Dedifferentiated amniotic fluid mesenchymal stem cell (primary cell): Measurements from ENCODE around the gene TBC1D5.

Experiments
- DNase-seq: peaks from one replicate; pipeline ENCODE4 v3.0.0-alpha.2; 2016; ENCODE audit errors: extremely low spot score

The TBC1D5 gene

GRCh38 chr3:17592956-17593355 is 149.5 kb downstream of the TBC1D5 start:
- DNase-seq: no peak

- no peak for DNase-seq
These were observed 152.0 kb downstream of the TBC1D5 start for GRCh38 chr3:17590465-17590864.

GRCh38 chr3:17589888-17590287 is 152.5 kb downstream of the TBC1D5 start:
- no peak for DNase-seq

- DNase-seq: no peak
These were observed 154.0 kb downstream of the TBC1D5 start for GRCh38 chr3:17588422-17588821.

GRCh38 chr3:17585394-17586325 is 156.8 kb downstream of the TBC1D5 start:
- DNase-seq: no peak

- no peak for DNase-seq
These were observed 158.4 kb downstream of the TBC1D5 start for GRCh38 chr3:17584066-17584465.

- no peak for DNase-seq
These were observed 158.9 kb downstream of the TBC1D5 start for GRCh38 chr3:17583530-17583929.

- no peak for DNase-seq
These were observed 160.9 kb downstream of the TBC1D5 start for GRCh38 chr3:17581421-17582080.

- DNase-seq: no peak
These were observed 161.5 kb downstream of the TBC1D5 start for GRCh38 chr3:17580901-17581300.

GRCh38 chr3:17579289-17580031 is 163.0 kb downstream of the TBC1D5 start:
- DNase-seq: no peak

GRCh38 chr3:17577796-17578520 is 164.5 kb downstream of the TBC1D5 start:
- no peak for DNase-seq

GRCh38 chr3:17573396-17573795 is 169.0 kb downstream of the TBC1D5 start:
- DNase-seq: no peak

GRCh38 chr3:17571686-17572085 is 170.7 kb downstream of the TBC1D5 start:
- no peak for DNase-seq

- DNase-seq: no peak
These were observed 179.6 kb downstream of the TBC1D5 start for GRCh38 chr3:17562845-17563244.

GRCh38 chr3:17558565-17558964 is 183.9 kb downstream of the TBC1D5 start:
- DNase-seq: no peak

GRCh38 chr3:17557749-17558463 is 184.5 kb downstream of the TBC1D5 start:
- DNase-seq: no peak

GRCh38 chr3:17555525-17555924 is 186.9 kb downstream of the TBC1D5 start:
- no peak for DNase-seq

GRCh38 chr3:17554078-17554477 is 188.4 kb downstream of the TBC1D5 start:
- DNase-seq: no peak

- no peak for DNase-seq
These were observed 189.4 kb downstream of the TBC1D5 start for GRCh38 chr3:17553080-17553479.

GRCh38 chr3:17552351-17552750 is 190.1 kb downstream of the TBC1D5 start:
- DNase-seq: no peak

- no peak for DNase-seq
These were observed 190.5 kb downstream of the TBC1D5 start for GRCh38 chr3:17551895-17552294.
